Subcutaneous adipose tissue (tissue), 4 donors: Measurements from ENCODE around the gene FANK1. TPM values are rescaled to one million over a fixed set of nuclear protein-coding genes. Genes with fewer than 3 reads are reported as not detected.

Experiments used
- total RNA-seq, 4 donors: library from RNA; depleted of rRNA; stranded (reverse); fragments of >200 nt; gene quantifications; one replicate each; pipeline ENCODE4 v1.1.0, GENCODE V29; 2016
- TF ChIP-seq, protein P1 (sequence below): fragments of 450-650 bp; IDR thresholded peaks from one replicate; pipeline ENCODE4 v1.5.1; 2016; ENCODE audit warnings: low read depth, mild to moderate bottlenecking, control low read depth, antibody characterized with exemption, moderate library complexity

FANK1 gene
- total RNA-seq, 4 donors from 2014 or later = 0.44 to 4.6 (median 2.2) TPM

DNA sequence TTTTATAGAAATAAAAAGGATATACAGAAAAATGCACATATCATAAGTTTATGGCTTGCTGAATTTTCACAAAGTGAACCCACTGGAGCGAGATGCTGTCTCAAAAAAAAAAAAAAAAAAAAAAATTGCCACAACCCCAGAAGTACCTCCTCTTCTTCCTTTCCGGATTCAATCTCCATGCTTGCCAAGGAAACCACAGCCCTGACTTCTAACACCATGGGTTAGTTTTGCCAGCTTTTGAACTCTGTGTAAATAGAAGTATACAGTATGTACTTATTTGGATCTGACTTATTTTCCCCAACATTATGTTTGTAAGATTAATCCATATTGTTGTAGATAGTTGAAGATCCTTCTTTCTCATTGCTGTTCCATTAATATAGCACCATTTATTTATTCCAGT, 40.0 kb downstream of the FANK1 start:
- TF ChIP-seq, protein P1, sequence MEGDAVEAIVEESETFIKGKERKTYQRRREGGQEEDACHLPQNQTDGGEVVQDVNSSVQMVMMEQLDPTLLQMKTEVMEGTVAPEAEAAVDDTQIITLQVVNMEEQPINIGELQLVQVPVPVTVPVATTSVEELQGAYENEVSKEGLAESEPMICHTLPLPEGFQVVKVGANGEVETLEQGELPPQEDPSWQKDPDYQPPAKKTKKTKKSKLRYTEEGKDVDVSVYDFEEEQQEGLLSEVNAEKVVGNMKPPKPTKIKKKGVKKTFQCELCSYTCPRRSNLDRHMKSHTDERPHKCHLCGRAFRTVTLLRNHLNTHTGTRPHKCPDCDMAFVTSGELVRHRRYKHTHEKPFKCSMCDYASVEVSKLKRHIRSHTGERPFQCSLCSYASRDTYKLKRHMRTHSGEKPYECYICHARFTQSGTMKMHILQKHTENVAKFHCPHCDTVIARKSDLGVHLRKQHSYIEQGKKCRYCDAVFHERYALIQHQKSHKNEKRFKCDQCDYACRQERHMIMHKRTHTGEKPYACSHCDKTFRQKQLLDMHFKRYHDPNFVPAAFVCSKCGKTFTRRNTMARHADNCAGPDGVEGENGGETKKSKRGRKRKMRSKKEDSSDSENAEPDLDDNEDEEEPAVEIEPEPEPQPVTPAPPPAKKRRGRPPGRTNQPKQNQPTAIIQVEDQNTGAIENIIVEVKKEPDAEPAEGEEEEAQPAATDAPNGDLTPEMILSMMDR = no peak

DNA sequence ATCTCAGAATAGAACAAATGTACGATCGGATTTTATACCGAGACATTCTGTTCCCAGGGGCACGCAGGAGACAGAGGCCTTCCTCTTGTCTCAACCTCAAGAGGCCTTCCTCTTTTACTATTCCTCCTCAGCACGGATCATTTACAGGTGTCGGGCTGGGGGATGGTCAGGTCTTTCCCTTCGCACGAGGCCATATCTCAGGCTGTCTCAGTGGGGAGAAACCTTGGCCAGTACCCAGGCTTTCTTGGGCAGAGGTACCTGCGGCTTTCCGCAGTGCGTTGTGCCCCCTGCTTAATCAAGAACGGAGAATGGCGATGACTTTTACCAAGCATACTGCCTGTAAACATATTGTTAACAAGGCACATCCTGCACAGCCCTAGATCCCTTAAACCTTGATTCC, 44.2 kb downstream of the FANK1 start:
- TF ChIP-seq, protein P1 = no peak

DNA sequence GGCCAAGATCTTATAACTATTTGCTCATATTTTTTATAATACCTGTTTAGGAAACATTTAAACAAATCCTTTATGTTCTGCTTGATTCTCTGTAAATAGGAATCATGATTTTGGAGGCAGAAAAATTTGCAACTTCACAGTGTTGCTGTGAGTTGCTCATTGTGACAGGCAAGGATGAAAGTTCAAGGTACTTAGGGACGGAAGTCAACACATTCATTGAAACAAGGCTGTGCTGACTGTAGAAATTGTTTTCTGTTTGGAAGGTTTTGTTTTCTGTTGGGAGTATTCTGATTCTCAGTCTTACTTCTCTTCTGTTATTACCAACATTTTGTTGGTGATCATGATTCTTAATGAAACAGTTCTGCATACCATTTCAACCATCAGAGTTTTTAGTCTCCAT, 54.9 kb downstream of the FANK1 start:
- TF ChIP-seq, protein P1 = no peak

DNA sequence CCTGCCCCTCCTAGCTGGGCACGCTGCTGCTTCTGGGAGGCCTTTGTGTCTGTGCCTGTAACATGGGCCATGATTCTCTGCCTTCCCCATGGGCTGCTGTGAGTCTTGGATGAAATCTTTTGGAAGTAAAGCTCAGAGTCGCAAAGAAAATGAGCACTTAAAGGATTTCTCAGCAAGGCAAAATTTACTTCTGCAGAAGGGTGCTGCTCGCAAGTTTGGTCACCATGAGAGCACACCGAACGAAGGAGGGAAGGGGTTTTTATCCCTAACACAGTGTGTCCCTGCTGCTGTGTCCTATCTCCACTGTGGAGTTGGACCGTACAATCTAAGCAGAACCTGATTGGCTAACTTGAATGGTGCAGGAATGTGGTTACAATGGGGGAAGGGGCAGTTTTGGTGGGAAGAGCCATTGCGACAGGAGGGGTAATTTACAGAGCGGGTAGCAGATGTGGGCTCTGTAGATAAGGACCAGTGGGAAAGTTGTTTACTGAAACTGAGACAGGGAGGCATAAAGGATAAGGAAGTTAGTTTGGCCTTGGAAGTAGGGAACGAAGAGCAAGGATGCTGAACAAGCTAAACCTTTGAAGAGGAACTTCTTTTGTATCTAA, 57.5 kb downstream of the FANK1 start:
- TF ChIP-seq, protein P1 = no peak

DNA sequence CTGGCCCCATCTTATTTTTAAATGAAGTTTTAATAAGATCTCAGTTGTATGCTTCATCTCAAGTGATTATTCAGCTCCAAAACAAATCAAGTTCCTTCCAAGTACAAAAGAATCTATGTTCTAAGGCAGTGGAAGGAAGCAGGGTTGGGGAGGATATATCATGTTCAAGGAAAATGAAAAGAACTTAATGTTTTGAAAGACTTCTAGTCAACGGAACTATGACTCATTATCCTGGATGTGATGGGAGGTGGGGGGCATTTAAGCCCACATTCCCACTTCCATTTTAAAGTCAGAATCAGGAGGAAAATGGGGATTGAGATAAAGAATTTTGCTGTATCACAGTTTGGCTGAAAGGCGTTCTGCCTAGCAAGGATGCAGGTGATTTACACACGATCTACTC, 59.4 kb downstream of the FANK1 start:
- TF ChIP-seq, protein P1 = no peak

DNA sequence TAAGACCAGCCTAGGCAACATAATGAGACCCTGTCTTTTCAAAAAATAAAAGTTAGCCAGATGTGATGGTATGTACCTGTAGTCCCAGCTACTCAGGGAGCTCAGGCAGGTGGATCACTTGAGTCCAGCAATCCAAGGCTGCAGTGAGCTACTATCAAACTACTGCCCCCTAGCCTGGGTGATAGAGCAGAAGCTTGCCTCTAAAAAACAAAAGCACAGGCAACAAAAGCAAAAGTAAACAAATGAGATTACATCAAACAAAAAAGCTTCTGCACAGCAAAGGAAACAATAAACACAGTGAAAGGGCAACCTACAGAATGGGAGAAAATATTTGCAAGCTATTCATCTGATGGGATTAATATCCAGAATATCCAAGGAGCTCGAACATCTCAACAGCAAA, 65.4 kb downstream of the FANK1 start:
- TF ChIP-seq, protein P1 = no peak

DNA sequence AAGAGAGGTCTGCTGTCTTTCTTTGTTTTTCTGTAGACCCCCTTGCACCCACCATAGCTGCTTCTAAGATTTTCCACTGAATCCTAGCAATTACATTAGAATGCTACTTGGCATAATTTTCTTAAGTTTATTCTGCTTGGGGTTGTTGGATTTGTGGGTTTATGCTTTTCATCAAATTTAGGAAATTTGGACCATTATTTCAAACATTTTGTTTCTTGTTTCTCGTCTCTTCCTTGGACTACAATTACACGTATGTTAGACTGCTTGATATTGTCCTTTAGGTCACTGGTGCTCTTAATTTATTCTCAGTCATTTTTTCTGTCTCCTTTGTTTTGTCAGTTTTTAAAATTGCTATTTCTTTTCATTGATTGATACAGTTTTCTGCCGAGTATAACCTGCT, 65.8 kb downstream of the FANK1 start:
- TF ChIP-seq, protein P1 = no peak
